Stomach (tissue), 4 donors: ENCODE data around the gene NUPR2.

Experiments used
- CTCF ChIP-seq, 7 experiments: fragments of 450-650 bp in 4 of 7; fragments of 200-600 bp in 3 of 7; sonication (generic) in 3 of 7; IDR thresholded peaks; one replicate each; pipeline ENCODE4 v1.5.1; 2016 to 2019; ENCODE audit warnings: antibody characterized with exemption in 7 of 7, control low read depth in 2 of 7, mild to moderate bottlenecking in 1 of 7
- POLR2A ChIP-seq, 4 donors: fragments of 450-650 bp; IDR thresholded peaks; one replicate each; pipeline ENCODE4 v1.6.1; 2016; ENCODE audit warnings: antibody characterized with exemption in 4 of 4, control low read depth in 2 of 4, mild to moderate bottlenecking in 1 of 4, moderate library complexity in 1 of 4
- POLR2AphosphoS5 ChIP-seq, 3 donors: sonication (generic); formaldehyde crosslinking; IDR thresholded peaks; one replicate each; pipeline ENCODE4 v1.6.1; 2016; ENCODE audit warnings: antibody characterized with exemption in 3 of 3

GRCh38 chr7:56079450-56080185, 36.6 kb downstream of the NUPR2 start:
- TF ChIP-seq CTCF (IDR thresholded peaks at IDR 0.05) (peak in 5 of 7 experiments; percentile 57 to 71 (median 64)), POLR2AphosphoS5 (IDR thresholded peaks at IDR 0.05) (peak in 2 of 3 donors; percentile 49 to 57), POLR2A (IDR thresholded peaks at IDR 0.05) (no peak)
